ENCODE data around the gene CD101.

The CD101 gene

DNA sequence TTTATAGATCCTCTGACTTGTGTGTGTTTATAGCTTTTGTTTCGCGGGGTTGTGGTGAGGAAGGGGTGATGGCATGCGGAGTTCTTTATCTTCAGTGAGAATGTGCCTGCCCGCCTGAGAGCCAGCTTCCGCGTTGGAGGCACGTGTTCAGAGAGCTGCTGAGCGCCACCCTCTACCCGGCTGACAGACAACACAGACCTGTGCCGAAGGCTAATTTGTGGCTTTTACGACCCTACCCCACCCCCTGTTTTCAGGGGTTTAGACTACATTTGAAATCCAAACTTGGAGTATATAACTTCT, 14.4 kb upstream of the CD101 start:
- DNase-seq, result no peak

DNA sequence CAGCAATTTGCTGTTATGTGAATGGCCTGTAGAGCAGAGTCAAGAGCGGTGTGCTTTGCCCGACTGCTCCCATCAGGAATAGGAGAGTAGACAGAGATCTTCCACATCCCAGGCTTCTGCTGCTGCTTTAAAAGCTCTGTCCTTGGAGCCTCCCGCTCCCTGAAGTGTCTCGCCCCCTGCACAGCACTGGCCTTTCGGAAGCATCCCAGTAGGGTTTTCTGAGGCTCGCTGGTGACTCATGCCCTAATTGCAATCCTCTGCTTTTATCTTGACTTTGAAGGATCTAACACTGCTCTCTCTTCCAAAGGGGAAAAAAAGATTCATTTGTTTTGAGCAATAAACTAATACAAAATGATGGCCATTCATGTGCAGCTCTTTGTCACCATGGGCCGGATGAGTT, 13.3 kb upstream of the CD101 start:
- DNase-seq, result no peak

DNA sequence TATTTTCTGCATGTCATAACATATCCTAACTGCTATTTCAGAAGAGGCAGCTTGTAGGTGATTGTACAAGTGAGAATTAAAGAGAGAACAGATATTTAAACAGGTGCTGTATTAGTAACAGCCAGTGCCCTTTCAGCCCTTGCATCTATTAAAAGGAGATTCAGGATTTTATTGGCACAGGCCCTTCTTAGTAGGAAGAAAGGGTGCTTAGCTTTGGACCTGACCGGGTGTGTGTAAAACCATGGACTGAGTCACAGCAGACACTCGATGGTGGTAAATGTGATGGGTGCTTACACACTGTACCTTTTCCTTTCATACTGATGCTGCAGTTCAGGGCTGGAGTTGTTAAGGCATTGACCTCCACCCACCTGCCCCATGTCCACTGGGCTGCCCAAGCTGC, 12.7 kb upstream of the CD101 start:
- no peak for DNase-seq

DNA sequence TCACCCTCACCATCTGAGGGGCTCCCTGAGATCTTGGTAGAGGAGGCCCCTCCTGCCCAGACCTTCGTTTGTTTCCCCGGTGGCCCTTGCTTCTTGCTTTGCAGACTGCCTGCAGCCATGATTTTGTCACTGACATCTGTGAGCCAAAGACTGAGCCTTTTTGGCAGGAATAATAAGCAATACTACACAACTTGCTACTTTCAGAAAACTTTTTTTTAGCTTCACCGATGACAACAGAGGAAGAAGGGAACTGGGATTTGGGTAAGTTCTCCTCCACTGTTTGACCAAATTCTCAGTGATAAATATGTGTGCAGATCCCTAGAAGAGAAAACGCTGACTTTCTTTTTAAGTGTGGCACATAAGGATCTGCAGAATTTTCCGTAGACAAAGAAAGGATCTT, 11.7 kb upstream of the CD101 start:
- no peak for DNase-seq

DNA sequence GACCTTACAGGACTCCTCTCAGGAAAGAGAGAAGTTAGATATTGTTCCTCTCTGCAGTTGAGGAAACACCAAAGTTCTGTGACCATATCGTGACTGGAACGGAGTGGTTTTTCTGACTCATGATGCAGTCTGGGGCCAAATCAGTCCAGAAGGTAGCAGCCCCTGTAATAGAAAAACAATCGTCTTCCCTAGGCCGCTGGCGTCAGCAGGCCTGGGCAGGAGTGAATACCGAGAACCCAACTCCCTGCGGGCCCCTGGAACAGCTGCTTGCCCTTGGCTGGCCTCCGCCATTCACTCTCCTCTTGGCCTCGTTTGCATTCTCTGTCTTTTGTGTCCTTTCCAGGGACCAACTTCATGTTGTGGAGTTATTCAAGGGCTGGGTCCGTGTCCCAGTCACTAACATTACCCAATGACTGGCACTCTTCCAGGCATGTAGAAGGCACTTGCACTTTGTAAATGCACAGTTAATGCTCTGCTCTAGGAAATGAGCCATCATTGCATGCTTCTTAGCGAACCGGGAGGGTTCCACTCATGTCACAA, 10.9 kb upstream of the CD101 start:
- DNase-seq, result peak; percentile 17

DNA sequence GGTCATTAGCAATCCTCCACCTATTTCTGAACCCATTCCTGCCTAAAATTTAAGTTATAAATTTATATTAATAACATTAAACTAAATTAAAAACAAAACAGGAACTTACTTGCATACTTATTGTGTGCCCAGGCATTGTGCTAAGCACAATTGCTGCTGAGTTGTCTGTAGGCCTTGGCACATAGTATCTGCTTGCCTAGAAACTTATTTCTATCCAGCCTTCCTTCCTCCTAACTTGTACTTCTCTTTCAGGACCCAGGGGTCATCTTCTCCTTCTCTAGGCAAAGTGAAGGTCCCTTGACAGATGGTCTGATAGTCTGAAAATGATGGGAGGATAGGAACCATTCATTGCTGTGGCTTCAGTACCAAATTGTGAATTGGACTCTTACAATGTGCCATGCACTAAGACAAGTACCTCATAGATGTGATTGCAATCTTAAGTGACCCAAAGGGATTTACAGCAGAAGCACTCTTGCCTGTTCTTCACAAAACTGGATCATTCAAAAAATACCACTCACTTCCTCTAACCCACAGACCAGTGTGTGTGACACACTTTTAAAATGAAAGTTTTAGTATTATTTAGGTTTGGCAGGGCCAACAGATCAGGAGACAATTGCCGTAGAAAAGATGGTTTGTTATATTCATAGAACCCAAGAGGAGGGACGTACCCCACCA, 10.3 kb upstream of the CD101 start:
- DNase-seq, result no peak

DNA sequence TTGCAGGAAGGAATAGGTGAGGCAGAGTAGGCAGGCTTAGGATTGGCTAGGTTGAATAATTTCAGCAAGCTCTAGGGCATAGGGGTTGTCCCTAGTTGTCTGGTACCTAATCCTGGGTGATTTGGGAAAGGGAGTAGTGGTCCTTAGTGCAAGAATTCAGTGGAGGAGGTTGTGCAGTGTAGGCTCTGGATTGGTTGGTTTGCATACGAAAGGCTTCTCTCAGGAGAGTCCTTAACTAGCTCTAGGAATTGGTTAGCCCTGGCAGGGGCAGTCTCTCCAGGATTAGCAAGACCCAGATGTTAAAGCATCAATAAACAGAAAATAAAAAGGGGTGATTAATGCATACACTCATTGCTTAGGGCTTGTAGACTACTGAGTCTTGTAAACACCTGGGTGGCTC, 9.6 kb upstream of the CD101 start:
- no peak for DNase-seq

DNA sequence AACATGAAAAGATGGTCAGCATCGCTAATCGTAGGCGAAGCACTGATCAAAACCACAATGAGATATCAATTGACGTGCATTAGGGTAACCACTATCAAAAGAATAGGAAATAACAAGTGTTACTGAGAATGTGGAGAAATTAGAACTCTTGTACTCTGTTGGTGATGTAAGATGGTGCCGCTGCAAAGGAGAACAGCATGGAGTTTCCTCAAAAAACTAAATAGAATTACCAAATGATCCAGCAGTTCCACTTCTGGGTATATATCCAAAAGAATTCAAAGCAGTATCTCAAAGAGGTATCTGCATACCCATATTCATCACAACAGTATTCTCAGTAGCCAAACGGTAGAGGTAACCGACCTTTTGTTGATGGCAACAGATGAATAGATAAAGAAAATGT, 8.3 kb upstream of the CD101 start:
- no peak for DNase-seq

DNA sequence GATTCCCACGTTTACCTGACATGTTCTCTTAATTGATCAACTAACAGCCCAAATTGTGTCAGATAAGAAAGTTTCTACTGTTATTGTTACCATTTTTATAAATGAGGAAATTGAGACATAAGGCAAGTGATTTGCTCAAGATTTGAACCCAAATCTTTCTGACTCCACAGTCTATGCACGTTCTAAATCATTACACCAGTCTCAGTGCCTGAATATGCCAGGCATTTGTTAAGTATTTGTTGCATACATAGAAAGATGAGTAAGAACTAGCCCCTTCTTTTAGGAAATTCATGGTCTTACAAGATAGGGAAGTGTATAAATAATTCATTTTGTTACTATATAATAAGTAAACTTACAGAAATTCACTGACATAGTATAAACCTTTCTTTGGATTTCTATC, 7.1 kb upstream of the CD101 start:
- DNase-seq, result no peak

DNA sequence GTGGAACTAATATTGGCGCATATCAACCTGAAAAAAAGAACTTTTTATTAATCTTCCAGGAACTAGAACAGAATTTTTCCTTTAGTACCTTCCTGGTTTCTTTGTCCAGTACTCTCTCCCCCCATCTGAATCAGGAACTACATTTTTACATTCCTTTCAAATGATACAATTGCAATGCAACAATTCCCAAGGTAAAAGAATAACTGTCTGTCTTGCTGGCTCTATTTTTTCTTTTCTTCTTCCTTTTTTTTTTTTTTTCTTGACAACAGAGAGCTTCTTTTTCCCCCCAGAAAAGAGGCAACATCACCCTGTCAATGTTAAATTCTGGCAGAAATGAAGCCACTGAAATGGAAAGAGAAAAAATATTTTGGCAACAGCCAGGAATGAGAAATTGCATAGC, 4.5 kb upstream of the CD101 start:
- no peak for DNase-seq

DNA sequence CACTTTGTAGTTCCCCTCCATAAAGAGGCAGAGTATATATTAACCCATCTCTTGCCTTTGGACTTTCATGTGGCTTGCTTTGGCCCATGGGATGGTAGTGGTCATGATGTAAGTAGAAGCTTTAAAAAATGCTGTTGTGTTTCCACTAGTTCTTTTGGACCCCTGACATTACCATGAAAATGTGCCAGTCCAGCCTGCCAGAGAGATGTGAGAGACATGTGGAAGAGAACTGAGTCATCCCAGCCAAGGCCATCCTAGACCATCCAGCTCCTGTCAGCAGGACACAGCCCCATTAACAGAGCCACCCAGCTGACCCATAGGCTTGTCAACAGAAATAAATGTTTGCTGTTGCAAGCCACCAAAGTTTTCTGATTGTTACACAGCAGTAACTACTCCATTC, 3.9 kb upstream of the CD101 start:
- DNase-seq, result no peak

DNA sequence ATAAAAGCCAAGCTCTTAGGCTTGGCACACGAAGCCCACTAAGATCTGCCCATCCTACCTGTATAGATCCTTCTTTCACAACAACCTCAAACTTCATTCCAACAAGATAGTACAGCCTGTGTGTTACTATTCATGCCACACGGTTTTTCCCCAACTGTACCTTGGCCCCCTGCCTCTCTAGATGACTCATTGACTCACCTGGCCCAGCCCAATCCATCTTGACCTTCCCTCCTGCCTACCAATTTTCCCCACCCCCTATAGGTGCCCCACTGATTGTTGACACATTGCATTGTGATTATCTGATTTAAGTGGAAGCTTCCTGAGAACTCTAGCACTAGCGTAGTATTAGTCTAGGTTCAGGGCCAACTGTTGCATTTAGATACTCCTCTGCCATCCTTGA, 2.0 kb upstream of the CD101 start:
- no peak for DNase-seq

DNA sequence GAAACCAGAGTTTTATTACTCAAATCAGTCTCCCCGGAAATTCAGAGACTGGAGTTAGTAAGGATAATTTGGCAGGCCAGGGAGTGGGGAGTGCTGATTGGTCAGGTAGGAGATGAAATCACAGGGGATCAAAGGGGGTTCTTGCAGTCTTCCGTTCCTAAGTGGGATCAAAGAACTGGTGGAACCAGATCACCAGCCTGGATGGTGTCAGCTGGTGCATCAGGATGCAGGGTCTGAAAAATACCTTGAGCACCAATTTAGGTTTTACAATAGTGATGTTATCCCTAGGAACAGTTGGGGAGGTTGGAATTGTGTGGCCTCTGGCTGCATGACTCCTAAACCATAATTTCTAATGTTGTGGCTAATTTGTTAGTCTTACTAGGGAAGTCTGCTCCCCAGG, 1.4 kb upstream of the CD101 start:
- no peak for DNase-seq

DNA sequence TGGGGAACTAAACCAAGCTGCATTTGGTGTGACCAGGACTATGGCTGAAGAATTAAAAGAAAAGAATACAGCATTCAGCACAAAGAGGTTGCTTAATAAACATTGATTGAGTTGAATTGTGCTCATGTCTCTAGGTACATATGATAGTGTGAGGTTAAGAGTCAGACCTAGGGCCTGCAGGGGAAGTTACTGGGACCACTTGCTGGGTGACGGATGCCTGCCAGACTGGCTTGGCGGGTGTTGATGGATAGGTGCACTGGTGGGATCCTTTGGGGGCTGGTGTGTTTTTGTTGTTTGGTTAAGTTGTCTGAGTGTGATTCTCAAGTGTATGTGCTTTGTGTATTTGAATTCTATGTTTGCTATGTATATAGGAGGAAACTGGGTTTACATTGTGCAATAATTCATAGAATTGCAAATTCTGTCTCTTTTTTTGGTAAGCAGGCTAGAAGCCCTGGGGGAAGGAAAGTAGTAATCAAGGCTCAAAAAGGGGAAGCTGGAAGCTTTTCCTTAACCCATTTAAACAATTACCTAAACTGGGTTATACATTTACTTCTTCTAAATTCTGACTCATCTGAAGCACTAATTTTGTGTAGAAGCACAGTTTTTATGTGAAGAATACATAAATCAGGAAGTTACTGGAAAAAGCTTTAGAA, 1.8 kb downstream of the CD101 start:
- peak; percentile 86 for DNase-seq

DNA sequence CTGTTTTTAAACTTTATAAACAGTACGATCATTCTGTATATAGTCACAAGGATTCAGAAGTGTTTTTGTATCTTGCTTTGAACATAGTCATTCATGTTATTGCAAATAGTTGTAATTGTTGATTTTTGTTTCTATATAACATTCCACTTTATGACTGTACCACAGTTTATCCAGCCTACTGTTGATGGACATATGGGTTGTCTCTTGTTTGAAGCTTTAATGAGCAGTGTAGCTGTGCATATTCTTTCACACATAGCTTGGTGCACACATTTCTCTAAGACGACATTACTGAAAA, 6.1 kb downstream of the CD101 start:
- no peak for DNase-seq

DNA sequence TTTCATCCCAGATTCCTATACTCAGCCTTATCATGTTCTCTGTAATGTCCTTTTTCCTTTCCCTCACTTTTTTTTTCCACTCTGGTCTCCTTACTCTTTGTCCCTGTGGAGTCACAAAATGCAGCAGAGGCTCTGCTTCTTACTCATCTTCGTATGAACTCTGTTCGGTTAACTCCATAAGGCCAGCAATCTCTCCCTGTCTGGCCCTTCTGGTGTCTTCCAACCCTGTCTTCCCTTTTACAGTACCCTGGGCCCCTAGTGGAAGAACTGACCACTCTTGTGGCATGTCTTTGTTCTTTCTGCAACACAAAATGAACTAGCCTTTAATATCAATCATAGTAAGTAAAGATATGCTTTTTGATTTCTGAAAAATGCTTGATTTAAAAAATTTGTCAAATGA, 7.1 kb downstream of the CD101 start:
- DNase-seq, result no peak

DNA sequence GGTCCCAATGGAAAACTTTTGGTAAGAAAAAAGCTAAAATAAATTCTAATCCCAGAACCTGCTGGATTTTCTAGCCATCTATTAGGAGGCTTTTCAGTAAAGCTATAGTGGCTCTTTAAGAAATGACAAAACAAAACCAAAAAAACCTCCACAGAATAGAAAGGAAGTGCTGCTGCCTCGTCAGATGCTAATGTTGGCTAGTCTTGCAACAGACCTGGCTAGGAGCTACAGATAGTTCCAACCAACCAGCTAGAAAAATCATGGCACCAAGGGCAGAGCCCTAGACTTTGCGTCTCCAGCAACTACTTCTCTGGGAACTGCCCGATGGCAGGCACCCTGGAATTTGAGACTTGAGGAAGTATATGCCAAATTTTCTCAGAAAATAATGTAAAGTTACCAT, 7.6 kb downstream of the CD101 start:
- DNase-seq, result peak; percentile 47

DNA sequence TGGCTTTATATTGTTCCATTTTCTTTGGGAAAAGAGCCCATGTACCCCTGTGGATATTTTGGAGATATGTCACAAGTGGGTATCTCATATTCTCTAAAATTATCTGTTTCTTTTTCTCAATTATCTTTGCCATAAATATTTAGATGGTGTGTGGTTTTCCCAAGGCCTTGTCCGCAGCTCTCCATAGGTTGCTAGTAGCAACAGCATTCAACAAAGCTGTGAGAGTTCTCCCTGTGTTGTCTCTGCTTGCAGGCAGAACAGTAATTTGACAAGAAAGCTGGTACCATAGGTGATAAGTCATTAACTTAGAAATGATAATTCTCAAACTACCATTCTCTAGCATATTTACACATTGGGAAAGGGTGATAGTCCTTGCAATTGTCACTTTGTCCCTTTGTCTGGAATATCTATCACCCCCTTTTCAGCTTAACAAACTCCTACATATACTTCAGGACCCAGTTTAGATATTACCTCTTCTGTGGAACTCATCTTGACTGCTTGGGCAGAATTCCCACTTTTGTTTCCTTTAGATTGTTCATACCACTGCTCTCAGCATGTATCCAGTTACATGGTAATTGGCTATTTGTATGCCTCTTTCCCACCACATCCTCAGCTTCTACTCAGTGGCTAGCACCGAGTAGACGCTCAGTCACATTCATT, 8.9 kb downstream of the CD101 start:
- DNase-seq, result no peak

DNA sequence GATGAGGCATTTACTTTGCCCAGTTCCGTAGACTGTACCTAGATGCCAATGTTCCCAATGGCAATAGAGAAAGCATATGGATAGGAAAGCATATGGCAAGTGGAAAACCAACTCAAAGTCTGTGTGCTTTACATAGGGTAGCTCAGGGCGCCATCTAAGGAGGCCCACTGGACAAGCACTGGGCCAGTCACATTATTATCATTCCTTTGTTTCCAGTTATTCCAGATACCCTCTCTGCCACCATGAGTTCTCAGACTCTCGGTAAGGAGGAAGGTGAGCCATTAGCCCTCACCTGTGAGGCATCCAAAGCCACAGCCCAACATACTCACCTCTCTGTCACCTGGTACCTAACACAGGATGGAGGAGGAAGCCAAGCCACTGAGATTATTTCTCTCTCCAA, 9.8 kb downstream of the CD101 start:
- no peak for DNase-seq

DNA sequence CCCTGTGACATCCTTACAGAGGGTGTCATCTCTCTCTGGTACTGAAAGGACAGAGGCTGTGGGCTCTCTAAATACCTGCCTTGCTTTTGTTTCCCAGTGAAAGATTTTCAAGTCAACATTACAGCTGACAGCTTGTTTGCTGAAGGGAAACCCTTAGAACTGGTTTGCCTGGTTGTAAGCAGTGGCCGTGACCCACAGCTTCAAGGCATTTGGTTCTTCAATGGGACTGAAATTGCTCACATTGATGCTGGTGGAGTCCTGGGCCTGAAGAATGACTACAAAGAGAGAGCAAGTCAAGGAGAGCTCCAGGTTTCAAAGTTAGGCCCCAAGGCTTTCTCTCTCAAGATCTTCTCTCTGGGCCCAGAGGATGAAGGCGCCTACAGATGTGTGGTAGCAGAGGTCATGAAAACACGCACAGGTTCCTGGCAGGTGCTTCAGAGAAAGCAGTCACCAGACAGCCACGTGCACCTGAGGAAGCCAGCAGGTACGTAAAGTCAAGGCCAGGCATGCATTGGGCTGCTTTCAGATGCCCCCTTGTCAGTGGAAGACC, 11.8 kb downstream of the CD101 start:
- DNase-seq, result no peak

DNA sequence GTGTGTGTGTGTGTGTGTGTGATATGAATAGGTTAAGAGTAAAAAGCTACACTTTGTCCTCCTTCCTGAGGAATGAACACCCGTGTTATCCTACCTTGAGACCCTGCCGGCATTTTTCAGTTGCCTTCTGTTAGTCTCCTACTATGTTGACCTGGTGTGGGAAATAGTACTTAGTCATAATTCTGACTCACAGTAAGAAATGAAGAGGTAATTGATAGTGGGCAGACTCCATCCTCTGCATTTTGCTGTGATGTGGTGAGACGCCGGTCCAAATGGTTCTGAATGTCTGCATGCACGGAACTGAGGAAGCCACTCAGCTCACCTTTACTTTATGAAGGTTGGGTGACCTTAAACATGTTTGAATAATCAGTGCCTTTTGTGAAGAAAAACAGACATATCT, 12.6 kb downstream of the CD101 start:
- no peak for DNase-seq

DNA sequence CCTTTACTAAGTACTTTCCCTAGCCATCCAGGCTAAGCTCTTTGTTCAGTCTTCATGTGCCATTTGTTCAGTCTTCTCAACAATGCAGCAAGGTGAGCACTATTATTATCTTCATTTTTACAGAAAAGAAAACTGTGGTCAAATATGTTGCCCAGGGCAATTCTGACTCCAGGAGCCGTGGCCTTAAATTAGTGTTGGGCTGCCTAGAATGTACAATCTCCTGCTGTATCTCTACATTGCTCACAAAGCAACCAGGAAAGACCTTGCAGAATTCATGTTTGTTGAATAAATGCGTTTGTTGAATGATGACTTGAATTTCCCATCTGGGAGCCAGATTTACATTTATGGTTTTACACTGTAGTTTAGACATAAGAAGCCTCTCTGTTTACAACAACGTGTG, 14.2 kb downstream of the CD101 start:
- DNase-seq, result no peak

DNA sequence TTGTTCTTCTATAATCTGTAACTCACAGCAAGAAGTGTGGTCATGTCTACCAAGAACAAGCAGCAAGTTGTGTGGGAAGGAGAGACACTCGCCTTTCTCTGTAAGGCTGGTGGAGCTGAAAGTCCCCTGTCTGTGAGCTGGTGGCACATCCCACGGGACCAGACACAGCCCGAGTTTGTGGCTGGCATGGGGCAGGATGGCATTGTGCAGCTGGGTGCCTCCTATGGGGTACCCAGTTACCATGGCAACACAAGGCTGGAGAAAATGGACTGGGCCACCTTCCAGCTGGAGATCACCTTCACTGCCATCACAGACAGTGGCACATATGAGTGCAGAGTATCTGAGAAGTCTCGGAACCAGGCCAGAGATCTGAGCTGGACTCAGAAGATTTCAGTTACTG, 15.5 kb downstream of the CD101 start:
- DNase-seq, result no peak

DNA sequence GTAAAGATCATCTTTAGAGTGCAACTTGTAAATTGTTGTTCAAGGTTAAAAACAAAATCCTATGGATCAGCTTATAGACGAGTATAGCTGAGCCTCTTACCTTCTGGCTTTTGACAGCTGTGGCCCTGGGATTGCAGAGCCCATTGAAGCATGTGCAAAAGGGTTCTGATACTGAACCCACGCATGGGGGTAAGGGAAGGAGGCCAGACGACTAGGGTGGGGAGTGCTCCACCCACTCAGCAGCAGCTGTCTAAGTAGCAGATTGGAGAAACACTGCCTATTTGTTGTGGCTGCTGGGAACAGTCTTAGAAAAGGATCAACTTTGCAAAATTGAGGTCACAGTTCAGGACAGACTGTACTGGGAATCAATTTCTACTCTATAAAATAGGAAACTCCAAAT, 16.1 kb downstream of the CD101 start:
- no peak for DNase-seq
